GM19397 (cell line): Measurements from ENCODE around the gene SPIRE2.
"Not testable (repeated sequence)": the region's sequence is repeated elsewhere in the genome, so short reads cannot be mapped to it uniquely, and the experiment has no call there.

Source experiments
- ATAC-seq: cut with Tn5 transposase; IDR thresholded peaks from one replicate; pipeline ENCODE4 v1.9.1; 2021; ENCODE audit warnings: mild to moderate bottlenecking, moderate library complexity; ENCODE audit not compliant: unreplicated experiment

Gene SPIRE2

GRCh38 chr16:89862732-89863131 lies 34.5 kb downstream of the SPIRE2 start:
- no peak for ATAC-seq

GRCh38 chr16:89863741-89864526 lies 35.7 kb downstream of the SPIRE2 start:
- ATAC-seq, result peak; percentile 66

DNA sequence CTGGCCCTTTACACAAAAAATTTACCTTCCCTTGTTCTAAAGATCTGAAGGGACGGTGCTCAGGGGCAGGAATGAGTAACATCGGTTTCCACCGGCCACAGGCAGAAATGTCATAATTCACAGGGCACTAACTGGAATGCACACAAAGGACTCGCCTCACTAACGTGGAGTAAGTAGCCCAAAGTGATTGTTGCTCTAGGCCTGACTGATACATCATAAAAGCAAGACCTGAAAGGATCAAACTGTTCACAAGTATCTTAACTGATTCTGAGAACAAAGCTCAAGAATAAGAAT lies 36.2 kb downstream of the SPIRE2 start:
- no peak for ATAC-seq

DNA sequence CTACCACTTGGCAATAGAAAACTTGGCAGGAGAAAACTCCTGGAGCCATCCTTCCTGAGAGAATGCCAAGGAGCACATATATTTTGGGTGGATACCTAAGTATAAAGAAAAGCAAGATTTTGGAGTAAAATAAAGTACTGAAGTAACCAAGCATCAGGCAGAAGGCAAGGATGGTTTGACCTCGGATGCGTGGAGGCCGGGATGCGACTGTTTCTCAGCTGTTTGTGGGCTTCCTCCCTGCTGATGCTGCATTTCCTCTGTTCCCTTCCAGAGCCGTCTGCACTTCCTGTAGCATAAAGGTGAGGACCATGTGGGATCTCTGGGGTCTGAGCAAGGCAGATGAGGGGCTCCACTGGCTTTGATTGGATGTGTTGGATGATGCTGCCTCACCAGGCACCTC lies 39.6 kb downstream of the SPIRE2 start:
- no peak for ATAC-seq

- ATAC-seq, result no peak
Observed at GRCh38 chr16:89869911-89870310, 41.6 kb downstream of the SPIRE2 start.

DNA sequence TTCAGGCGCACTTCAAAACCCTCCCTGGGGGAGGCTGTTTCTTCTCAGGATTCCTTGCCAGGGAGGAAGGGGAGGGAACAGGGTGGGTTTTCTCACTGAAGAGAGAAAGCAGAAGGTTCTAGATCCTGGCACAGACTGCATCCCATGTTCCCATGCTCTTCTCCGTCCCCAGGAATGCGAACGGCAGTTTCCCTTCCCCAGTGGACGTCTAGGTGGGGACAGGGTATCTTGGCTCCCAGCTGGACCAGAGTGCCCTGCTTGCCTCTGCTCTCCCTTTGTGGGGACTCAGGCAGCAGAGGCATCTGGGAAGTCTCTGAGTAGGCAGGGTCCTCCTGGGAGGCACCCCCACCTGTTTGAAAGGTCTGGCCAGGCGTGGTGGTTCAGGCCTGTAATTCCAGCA lies 42.2 kb downstream of the SPIRE2 start:
- no peak for ATAC-seq

DNA sequence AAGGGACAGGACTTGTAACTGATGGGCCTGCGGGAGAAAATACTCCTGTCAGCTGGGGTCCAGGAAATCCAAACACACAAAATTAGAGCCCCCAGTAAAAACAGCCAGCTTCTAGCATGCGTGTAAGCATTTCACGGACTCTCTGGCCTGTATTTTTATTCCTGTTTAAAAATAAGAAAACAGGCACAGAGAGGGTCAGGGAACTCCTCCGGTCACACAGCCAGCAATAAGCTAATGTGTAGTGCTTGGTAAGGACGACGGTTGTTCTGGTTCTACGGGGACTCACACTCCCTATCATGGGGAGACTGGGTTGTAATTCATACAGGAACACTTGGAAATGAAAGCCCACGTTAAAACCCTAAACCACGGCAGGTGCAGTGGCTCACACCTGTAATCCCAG lies 43.6 kb downstream of the SPIRE2 start:
- no peak for ATAC-seq

DNA sequence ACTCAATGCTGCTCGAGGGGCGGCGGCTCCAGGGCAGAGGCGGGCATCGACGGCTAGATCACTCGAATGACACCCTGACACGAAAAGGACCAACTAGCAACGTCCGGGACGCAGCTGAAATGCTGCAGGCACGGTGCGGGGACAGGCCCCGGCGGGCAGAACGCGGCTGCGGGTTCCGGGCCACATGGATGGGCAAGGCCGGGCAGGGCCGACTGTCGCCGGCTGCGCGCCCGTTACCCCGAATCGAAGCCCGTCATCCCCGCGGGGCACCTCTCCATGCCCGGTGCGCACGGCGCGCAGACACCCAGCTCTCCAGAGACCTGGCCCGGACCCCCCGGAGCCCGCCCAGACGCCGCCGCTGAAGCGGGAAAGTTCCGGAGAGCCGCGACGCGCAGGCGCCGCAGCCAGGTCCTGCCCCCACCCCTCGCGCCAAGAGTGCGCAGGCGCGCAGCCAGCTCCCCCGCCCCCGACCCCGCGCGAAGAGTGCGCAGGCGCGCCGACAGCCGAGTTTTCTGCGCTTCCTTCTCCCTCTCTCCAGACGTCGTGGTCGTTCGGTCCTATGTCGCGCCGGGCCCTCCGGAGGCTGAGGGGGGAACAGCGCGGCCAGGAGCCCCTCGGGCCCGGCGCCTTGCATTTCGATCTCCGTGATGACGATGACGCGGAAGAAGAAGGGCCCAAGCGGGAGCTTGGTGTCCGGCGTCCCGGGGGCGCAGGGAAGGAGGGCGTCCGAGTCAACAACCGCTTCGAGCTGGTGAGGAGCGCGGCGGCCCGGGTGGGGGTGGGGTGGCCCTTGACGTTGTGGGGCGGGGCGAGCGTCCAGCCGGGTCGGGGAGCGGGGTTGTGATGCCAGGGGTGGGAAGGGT lies 45.1 kb downstream of the SPIRE2 start, which contains the start of gene TCF25:
TSS of gene TCF25 (plus strand) at position 484 of the 863 bp plus-strand sequence. CDS start at position 560, 76 bp downstream.
- ATAC-seq, result peak; percentile 44

DNA sequence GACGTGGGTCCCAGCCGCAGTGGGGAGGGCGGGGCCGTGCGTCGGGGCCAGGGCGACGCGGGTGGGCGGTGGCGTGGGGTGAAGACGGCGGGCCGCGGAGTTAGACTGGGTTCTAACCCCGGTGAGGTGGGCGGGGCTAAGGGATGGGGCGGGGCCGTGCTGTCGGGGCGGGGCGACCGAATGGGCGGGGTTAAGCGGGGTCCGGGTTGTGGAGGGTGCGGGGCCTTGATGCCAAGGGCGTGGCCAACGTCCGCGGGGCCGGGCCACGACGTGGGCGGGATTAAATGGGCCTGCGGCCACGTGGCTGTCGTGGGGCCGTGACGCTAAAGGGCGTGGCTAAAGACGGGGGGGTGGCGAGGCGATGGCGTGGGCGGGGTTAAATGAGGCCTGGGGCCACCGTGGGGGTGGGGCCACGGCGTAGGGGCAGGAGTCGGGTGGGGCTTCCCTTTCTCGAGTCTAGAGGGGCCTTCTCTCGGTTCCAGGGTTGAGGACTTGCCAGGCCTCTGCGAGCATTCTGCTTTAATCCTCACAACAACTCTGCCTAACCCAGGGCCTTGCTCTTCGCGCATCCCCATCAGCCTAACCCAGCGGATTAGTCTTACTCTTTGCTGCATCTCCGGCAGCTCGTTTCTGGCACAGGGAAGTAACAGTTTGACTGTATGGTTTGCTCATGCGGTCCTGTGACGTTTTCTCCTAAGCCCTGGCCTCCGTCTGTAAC lies 45.9 kb downstream of the SPIRE2 start:
- peak; percentile 68 for ATAC-seq

- ATAC-seq, result not testable (repeated sequence)
Observed at GRCh38 chr16:89879123-89879522, 50.8 kb downstream of the SPIRE2 start.

GRCh38 chr16:89880477-89881367 lies 52.4 kb downstream of the SPIRE2 start:
- ATAC-seq, result no peak

DNA sequence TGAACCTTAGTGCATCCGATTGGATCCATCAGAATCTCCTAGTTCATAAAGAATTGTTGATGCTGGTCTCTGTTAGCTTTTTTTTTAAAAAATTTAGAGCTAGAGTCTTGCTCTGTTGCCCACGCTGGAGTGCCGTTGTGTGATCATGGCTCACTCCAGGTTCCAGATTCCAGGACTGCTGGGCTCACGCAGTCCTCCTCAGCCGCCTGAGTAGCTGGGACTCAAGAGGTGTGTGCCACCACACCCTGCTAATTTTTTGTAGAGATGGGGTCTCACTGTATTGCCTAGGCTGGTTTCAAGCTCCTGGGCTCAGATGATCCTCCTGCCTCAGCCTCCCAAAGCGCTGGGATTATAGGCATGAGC lies 53.1 kb downstream of the SPIRE2 start:
- no peak for ATAC-seq

DNA sequence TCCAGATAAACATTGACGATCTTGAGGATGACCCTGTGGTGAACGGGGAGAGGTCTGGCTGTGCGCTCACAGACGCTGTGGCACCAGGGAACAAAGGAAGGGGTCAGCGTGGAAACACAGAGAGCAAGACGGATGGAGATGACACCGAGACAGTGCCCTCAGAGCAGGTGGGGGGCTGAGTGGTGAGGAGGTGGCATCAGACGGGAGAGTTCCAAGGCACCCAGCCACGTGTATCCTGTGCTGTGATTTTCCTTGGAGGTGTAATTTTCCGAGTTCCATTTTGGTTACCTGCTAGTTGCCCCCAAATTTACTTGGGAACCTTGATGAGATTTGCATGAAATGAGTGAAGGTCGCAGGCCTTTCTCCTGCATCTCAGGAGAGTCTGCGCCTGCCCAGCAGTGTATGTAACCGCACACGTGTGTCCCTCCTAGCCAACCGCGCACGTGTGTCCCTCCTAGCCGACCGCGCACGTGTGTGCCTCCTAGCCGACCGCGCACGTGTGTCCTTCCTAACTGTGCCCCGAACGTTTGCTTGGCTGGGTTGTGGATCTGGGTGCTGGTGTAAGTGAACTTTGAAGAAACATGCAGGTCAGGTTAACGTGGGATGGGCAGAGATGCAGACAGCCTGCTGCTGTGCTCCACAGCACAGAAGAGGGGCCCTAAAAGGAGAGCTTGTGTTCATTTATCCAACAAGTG lies 55.2 kb downstream of the SPIRE2 start:
- ATAC-seq, result no peak

- ATAC-seq, result no peak
Observed at GRCh38 chr16:89884041-89884421, 55.8 kb downstream of the SPIRE2 start.

GRCh38 chr16:89887243-89887642 lies 59.0 kb downstream of the SPIRE2 start:
- no peak for ATAC-seq

DNA sequence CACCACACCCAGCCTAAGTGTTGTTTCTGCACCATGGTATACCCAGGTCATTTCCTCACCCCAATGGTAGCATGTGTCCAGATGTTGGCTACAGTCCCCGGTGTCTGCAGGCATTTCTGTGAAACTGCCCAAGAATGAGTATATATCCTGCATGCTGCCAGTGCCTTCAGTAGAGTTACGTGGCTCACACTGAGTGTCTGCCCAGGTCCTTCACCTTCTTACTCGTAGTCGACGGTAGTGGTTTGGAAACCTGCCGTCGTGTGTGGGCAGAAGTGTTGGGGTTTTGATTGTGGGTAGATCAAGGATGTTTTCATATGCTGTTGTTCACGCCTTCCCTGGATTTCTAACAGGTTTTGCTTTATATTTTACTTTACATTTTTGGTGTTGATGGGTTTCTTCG lies 61.9 kb downstream of the SPIRE2 start:
- no peak for ATAC-seq

DNA sequence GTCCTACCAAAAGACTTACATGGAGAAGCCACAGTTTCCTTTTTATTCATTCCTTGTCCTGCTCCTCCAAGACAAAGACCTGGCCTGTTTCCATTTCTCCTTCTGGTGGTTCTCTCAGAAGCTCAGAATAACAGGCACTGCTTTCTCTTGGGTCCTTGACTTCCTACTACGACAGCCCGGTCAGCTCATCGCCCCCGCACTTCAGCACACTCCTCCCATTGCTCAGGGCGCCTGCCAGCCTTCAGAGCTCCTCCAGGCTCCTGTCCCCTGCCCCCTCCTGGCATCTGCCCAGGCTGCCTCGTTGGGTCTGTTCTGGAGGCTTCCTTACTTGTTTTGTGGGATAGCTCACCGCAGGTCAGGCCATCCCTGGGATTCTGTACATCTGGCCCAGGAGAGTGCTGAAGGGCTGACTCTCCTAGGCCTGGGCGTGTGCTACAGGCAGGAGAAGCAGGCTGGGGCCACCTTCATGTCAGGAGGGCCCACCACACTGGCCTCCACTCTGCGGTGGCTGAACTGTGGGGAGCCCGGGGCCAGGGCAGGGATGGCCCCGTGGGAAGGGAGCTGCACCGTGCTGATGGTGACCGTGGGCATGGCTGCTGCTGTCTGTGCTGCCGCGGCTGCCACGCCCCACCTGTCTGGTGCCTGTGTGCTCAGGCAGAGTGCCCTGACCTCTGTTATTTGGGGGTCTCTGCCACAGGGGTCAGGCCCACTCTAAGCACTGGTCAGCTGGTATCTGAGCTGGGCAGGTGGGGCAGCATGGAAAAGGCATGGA lies 62.8 kb downstream of the SPIRE2 start:
- ATAC-seq, result no peak

- no peak for ATAC-seq
Observed at GRCh38 chr16:89892055-89892630, 63.9 kb downstream of the SPIRE2 start.

GRCh38 chr16:89892635-89893034 lies 64.4 kb downstream of the SPIRE2 start:
- ATAC-seq, result no peak
